Colonic mucosa (tissue), 4 donors: ENCODE results near the gene ENKD1. TPM values are rescaled to one million over a fixed set of nuclear protein-coding genes. Genes with fewer than 3 reads are reported as not detected.

Experiments used
- DNase-seq: peaks from one replicate; pipeline ENCODE4 v3.0.0-alpha.2; 2020
- H3K27ac ChIP-seq: fragments of 200-600 bp; one replicate; pipeline ENCODE4 v1.8.0; 2021
- H3K27me3 ChIP-seq: fragments of 200-600 bp; one replicate; pipeline ENCODE4 v1.8.0; 2021
- H3K36me3 ChIP-seq: fragments of 200-600 bp; one replicate; pipeline ENCODE4 v1.8.0; 2021
- H3K4me1 ChIP-seq: fragments of 200-600 bp; one replicate; pipeline ENCODE4 v1.8.0; 2021; ENCODE audit warnings: mild to moderate bottlenecking
- H3K4me3 ChIP-seq: fragments of 200-600 bp; one replicate; pipeline ENCODE4 v1.8.0; 2021
- H3K9ac ChIP-seq, 2 donors: one replicate each; pipeline ENCODE4 v1.7.0; 2013; ENCODE audit warnings: control low read depth in 2 of 2, low read depth in 2 of 2, low read length in 2 of 2
- H3K9me3 ChIP-seq: fragments of 200-600 bp; one replicate; pipeline ENCODE4 v1.8.0; 2021
- CTCF ChIP-seq: fragments of 200-600 bp; IDR thresholded peaks from one replicate; pipeline ENCODE4 v1.8.0; 2022; ENCODE audit warnings: antibody characterized with exemption, mild to moderate bottlenecking
- intact Hi-C: fragments of 100-400 bp; cut with DNase I; formaldehyde crosslinking; loops from one replicate; pipeline ENCODE4 v1.14.1; 2022
- total RNA-seq, 2 donors: library from RNA; stranded (reverse); fragmentation: NEBNext Ultra II Directional in 1 of 2; extraction: Animal tissue kit (Norgen Biotek cat#: 25700) in 1 of 2; gene quantifications; one replicate each; pipeline ENCODE4 v1.2.1, GENCODE V29; 2021
- donor health status: healthy.
- donor health status: DM: no; HTN: no; CAD: no.
- donor health status: DM: no; HTN: no; CAD: no.

ENKD1 gene
- total RNA-seq, 2 donors from 2014 or later = 9.1 to 13.0 TPM

GRCh38 chr16:67647681-67648080, 18.9 kb downstream of the ENKD1 start:
- Histone ChIP-seq H3K36me3 (no peaks in the 10 kb centered on the region), H3K4me1 (no peaks in the 10 kb centered on the region), H3K27ac (no peak overlapping the region), H3K27me3 (peaks cover 53% of the 10 kb centered on the region), H3K9ac (no peak overlapping the region), H3K9me3 (no peaks in the 10 kb centered on the region), H3K4me3 (no peak overlapping the region)
- no peak for DNase-seq
- intact Hi-C loops = loop anchor here (5.0 kb wide), 1 partner anchor 75 kb away; no protein-coding TSS in a partner anchor
- TF ChIP-seq CTCF = no peak

GRCh38 chr16:67647111-67647651, 19.4 kb downstream of the ENKD1 start:
- Histone ChIP-seq H3K27me3 (peaks cover 49% of the 10 kb centered on the region), H3K9ac (no peak overlapping the region), H3K4me1 (no peaks in the 10 kb centered on the region), H3K4me3 (no peak overlapping the region), H3K27ac (no peak overlapping the region), H3K9me3 (no peaks in the 10 kb centered on the region), H3K36me3 (no peaks in the 10 kb centered on the region)
- no peak for TF ChIP-seq CTCF
- DNase-seq = no peak
- intact Hi-C loops = loop anchor here (5.0 kb wide), 1 partner anchor 75 kb away; no protein-coding TSS in a partner anchor

GRCh38 chr16:67645397-67646121, 21.0 kb downstream of the ENKD1 start:
- Histone ChIP-seq H3K27ac (no peak overlapping the region), H3K36me3 (no peaks in the 10 kb centered on the region), H3K4me1 (no peaks in the 10 kb centered on the region), H3K4me3 (peak overlapping the region; percentile 40), H3K9me3 (no peaks in the 10 kb centered on the region), H3K27me3 (peaks cover 40% of the 10 kb centered on the region), H3K9ac (peak overlapping the region; percentile 26 to 72)
- TF ChIP-seq CTCF = no peak
- DNase-seq = no peak
- intact Hi-C loops = loop anchor here (5.0 kb wide), 1 partner anchor 73 kb away; no protein-coding TSS in a partner anchor

GRCh38 chr16:67644038-67644437, 22.5 kb downstream of the ENKD1 start:
- Histone ChIP-seq H3K9ac (no peak overlapping the region), H3K36me3 (no peaks in the 10 kb centered on the region), H3K27me3 (peaks cover 30% of the 10 kb centered on the region), H3K4me3 (no peak overlapping the region), H3K4me1 (no peaks in the 10 kb centered on the region), H3K9me3 (no peaks in the 10 kb centered on the region), H3K27ac (no peak overlapping the region)
- TF ChIP-seq CTCF = no peak
- intact Hi-C loops = no loop called here
- DNase-seq = no peak

- Histone ChIP-seq H3K9ac (no peak overlapping the region), H3K36me3 (no peaks in the 10 kb centered on the region), H3K9me3 (no peaks in the 10 kb centered on the region), H3K4me1 (no peaks in the 10 kb centered on the region), H3K27ac (no peak overlapping the region), H3K4me3 (no peak overlapping the region), H3K27me3 (peaks cover 14% of the 10 kb centered on the region)
- intact Hi-C loops = no loop called here
- TF ChIP-seq CTCF = no peak
- DNase-seq = no peak
These were observed 24.5 kb downstream of the ENKD1 start for GRCh38 chr16:67641779-67642708.
